ENCODE measurements around the gene RAPGEF6.

DNA sequence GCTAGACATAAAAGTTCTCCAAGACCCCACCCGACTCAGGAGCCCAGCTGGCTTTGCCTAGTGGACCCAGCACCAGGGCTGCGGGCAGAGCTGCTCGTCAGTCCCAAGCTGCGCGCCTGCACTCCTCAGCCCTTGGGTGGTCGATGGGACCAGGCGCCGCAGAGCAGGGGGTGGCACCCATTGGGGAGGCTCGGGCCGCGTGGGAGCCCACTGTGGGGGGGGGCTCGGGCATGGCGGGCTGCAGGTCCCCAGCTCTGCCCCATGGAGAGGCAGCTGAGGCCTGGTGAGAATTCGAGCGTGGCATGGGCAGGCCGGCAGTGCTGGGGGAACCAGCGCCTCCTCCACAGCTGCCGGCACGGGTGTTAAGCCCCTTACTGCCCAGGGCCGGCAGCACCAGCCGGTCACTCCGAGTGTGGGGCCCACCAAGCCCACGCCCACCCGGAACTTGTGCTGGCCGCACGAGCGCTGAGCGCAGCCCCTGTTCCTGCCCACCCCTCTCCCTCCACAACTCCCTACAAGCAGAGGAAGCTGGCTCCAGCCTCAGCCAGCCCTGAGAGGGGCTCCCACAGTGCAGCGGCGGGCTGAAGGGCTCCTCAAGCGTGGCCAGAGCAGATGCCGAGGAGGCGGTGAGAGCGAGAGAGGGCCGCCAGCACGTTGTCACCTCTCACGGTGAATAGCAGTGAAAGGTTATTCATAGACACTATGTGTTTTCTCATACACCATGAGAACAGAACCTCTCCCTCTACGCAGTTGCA, 54.9 kb downstream of the RAPGEF6 start:
- TF ChIP-seq, protein P1, sequence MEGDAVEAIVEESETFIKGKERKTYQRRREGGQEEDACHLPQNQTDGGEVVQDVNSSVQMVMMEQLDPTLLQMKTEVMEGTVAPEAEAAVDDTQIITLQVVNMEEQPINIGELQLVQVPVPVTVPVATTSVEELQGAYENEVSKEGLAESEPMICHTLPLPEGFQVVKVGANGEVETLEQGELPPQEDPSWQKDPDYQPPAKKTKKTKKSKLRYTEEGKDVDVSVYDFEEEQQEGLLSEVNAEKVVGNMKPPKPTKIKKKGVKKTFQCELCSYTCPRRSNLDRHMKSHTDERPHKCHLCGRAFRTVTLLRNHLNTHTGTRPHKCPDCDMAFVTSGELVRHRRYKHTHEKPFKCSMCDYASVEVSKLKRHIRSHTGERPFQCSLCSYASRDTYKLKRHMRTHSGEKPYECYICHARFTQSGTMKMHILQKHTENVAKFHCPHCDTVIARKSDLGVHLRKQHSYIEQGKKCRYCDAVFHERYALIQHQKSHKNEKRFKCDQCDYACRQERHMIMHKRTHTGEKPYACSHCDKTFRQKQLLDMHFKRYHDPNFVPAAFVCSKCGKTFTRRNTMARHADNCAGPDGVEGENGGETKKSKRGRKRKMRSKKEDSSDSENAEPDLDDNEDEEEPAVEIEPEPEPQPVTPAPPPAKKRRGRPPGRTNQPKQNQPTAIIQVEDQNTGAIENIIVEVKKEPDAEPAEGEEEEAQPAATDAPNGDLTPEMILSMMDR (tag by site-specific recombination; IDR thresholded peaks at IDR 0.05): no peak
- TF ChIP-seq, protein P2, sequence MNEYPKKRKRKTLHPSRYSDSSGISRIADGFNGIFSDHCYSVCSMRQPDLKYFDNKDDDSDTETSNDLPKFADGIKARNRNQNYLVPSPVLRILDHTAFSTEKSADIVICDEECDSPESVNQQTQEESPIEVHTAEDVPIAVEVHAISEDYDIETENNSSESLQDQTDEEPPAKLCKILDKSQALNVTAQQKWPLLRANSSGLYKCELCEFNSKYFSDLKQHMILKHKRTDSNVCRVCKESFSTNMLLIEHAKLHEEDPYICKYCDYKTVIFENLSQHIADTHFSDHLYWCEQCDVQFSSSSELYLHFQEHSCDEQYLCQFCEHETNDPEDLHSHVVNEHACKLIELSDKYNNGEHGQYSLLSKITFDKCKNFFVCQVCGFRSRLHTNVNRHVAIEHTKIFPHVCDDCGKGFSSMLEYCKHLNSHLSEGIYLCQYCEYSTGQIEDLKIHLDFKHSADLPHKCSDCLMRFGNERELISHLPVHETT (tag by site-specific recombination; IDR thresholded peaks at IDR 0.05): no peak
- TF ChIP-seq HOXC10 (CRISPR knock-in tag; IDR thresholded peaks at IDR 0.05) (no peak), ZNF830 (tag by site-specific recombination; IDR thresholded peaks at IDR 0.05; ENCODE audit: low read depth) (no peak), ZNF423 (tag by site-specific recombination; IDR thresholded peaks at IDR 0.05) (no peak), ZFP37 (tag by site-specific recombination; IDR thresholded peaks at IDR 0.05) (no peak), ZNF626 (tag by site-specific recombination; IDR thresholded peaks at IDR 0.05) (no peak), YY1 (tag by site-specific recombination; IDR thresholded peaks at IDR 0.05) (no peak)
- TF ChIP-seq, protein P3, sequence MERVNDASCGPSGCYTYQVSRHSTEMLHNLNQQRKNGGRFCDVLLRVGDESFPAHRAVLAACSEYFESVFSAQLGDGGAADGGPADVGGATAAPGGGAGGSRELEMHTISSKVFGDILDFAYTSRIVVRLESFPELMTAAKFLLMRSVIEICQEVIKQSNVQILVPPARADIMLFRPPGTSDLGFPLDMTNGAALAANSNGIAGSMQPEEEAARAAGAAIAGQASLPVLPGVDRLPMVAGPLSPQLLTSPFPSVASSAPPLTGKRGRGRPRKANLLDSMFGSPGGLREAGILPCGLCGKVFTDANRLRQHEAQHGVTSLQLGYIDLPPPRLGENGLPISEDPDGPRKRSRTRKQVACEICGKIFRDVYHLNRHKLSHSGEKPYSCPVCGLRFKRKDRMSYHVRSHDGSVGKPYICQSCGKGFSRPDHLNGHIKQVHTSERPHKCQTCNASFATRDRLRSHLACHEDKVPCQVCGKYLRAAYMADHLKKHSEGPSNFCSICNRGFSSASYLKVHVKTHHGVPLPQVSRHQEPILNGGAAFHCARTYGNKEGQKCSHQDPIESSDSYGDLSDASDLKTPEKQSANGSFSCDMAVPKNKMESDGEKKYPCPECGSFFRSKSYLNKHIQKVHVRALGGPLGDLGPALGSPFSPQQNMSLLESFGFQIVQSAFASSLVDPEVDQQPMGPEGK (tag by site-specific recombination; IDR thresholded peaks at IDR 0.05): no peak
- TF ChIP-seq, protein P4, sequence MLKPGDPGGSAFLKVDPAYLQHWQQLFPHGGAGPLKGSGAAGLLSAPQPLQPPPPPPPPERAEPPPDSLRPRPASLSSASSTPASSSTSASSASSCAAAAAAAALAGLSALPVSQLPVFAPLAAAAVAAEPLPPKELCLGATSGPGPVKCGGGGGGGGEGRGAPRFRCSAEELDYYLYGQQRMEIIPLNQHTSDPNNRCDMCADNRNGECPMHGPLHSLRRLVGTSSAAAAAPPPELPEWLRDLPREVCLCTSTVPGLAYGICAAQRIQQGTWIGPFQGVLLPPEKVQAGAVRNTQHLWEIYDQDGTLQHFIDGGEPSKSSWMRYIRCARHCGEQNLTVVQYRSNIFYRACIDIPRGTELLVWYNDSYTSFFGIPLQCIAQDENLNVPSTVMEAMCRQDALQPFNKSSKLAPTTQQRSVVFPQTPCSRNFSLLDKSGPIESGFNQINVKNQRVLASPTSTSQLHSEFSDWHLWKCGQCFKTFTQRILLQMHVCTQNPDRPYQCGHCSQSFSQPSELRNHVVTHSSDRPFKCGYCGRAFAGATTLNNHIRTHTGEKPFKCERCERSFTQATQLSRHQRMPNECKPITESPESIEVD (tag by site-specific recombination; IDR thresholded peaks at IDR 0.05): no peak
- TF ChIP-seq, protein P5, sequence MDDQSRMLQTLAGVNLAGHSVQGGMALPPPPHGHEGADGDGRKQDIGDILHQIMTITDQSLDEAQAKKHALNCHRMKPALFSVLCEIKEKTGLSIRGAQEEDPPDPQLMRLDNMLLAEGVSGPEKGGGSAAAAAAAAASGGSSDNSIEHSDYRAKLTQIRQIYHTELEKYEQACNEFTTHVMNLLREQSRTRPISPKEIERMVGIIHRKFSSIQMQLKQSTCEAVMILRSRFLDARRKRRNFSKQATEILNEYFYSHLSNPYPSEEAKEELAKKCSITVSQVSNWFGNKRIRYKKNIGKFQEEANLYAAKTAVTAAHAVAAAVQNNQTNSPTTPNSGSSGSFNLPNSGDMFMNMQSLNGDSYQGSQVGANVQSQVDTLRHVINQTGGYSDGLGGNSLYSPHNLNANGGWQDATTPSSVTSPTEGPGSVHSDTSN (CRISPR knock-in tag; IDR thresholded peaks at IDR 0.05): no peak

Data from HEK293 (cell line).